IMR-90 (cell line): ENCODE data around the gene HAGH. TPM values are rescaled to one million over a fixed set of nuclear protein-coding genes. Genes with fewer than 3 reads are reported as not detected.

Experiments used
- ATAC-seq: fragments of 200-7000 bp; cut with Tn5 transposase; 2 replicates; pipeline ENCODE4 v1.9.1; 2020; ENCODE audit warnings: low read depth, mild to moderate bottlenecking, moderate library complexity
- BruUV-seq: library from RNA; stranded (reverse); fragments of 400-500 nt; replicated peaks from 2 replicates; lab custom pipeline; 2021; lab: Mats Ljungman, UMichigan
- CTCF ChIA-PET: fragments of 300-600 bp; formaldehyde crosslinking; extraction: SDS; loops from one replicate; lab custom pipeline; 2021; ENCODE audit warnings: antibody characterized with exemption; lab: Yijun Ruan, JAX
- POLR2A ChIA-PET: fragments of 300-600 bp; sonication (Branson Sonifier 250); formaldehyde crosslinking; loops from one replicate; lab custom pipeline; 2022; ENCODE audit warnings: antibody characterized with exemption; ENCODE audit not compliant: unreplicated experiment; lab: Charles Lee
- DNase-seq: peaks from one replicate; pipeline ENCODE4 v3.0.0; 2013
- H2AFZ ChIP-seq: replicated peaks from 2 replicates; pipeline ENCODE3; 2013; ENCODE audit warnings: low read length, mild to moderate bottlenecking; ENCODE audit not compliant: poor library complexity
- H2AK5ac ChIP-seq: 2 replicates; pipeline ENCODE4 v1.6.1; 2013; ENCODE audit warnings: low read depth, low read length, inconsistent platforms
- H2AK9ac ChIP-seq: replicated peaks from 2 replicates; pipeline ENCODE3; 2013; ENCODE audit warnings: mild to moderate bottlenecking, low read depth, low read length, moderate library complexity; ENCODE audit not compliant: poor library complexity
- H2BK120ac ChIP-seq: 2 replicates; pipeline ENCODE4 v1.6.1; 2013; ENCODE audit warnings: low read depth, low read length, inconsistent platforms
- H2BK15ac ChIP-seq: 3 replicates; pipeline ENCODE4 v1.6.1; 2013; ENCODE audit warnings: low read depth, low read length, inconsistent platforms
- H2BK20ac ChIP-seq: 2 replicates; pipeline ENCODE4 v1.6.1; 2013; ENCODE audit warnings: low read depth, mild to moderate bottlenecking, inconsistent platforms, low read length, moderate library complexity
- H2BK5ac ChIP-seq: 2 replicates; pipeline ENCODE4 v1.6.1; 2013; ENCODE audit warnings: mild to moderate bottlenecking, low read depth, low read length, inconsistent platforms; ENCODE audit not compliant: poor library complexity, severe bottlenecking
- H3K14ac ChIP-seq: replicated peaks from 2 replicates; pipeline ENCODE4 v1.6.1; 2013; ENCODE audit warnings: low read depth, low read length, inconsistent platforms
- H3K18ac ChIP-seq: 2 replicates; pipeline ENCODE4 v1.6.1; 2013; ENCODE audit warnings: low read depth, low read length, control low read depth
- H3K23ac ChIP-seq: 2 replicates; pipeline ENCODE4 v1.6.1; 2013; ENCODE audit warnings: low read depth, low read length, inconsistent platforms
- H3K27ac ChIP-seq: 2 replicates; pipeline ENCODE4 v1.5.1; 2013; ENCODE audit warnings: mild to moderate bottlenecking, control low read depth, low read length; ENCODE audit not compliant: insufficient read depth
- H3K27me3 ChIP-seq: 2 replicates; pipeline ENCODE4 v1.6.1; 2013; ENCODE audit warnings: low read length; ENCODE audit not compliant: control insufficient read depth, insufficient read depth
- H3K36me3 ChIP-seq: 2 replicates; pipeline ENCODE4 v1.6.1; 2013; ENCODE audit warnings: low read length, mixed read lengths; ENCODE audit not compliant: control insufficient read depth, insufficient read depth
- H3K4ac ChIP-seq: 2 replicates; pipeline ENCODE4 v1.6.1; 2013; ENCODE audit warnings: low read depth, low read length, inconsistent platforms
- H3K4me1 ChIP-seq: 2 replicates; pipeline ENCODE4 v1.6.1; 2013; ENCODE audit warnings: low read length, mixed read lengths; ENCODE audit not compliant: control insufficient read depth, insufficient read depth
- H3K4me2 ChIP-seq: 2 replicates; pipeline ENCODE4 v1.6.1; 2013; ENCODE audit warnings: low read depth, mild to moderate bottlenecking, control low read depth, low read length, moderate library complexity
- H3K4me3 ChIP-seq: 2 replicates; pipeline ENCODE4 v1.5.1; 2013; ENCODE audit warnings: low read depth, mild to moderate bottlenecking, control low read depth, low read length, moderate library complexity; ENCODE audit not compliant: insufficient read depth
- H3K56ac ChIP-seq: 2 replicates; pipeline ENCODE4 v1.6.1; 2013; ENCODE audit warnings: low read length, inconsistent platforms; ENCODE audit not compliant: insufficient read depth; ENCODE audit errors: extremely low read depth
- H3K79me1 ChIP-seq, 2 experiments: 2 replicates each; pipeline ENCODE4 v1.6.1; 2013; ENCODE audit warnings: low read length in 2 of 2, inconsistent platforms in 1 of 2, low read depth in 1 of 2
- H3K9ac ChIP-seq: 2 replicates; pipeline ENCODE4 v1.6.1; 2013; ENCODE audit warnings: low read depth, low read length, control low read depth
- H3K9me1 ChIP-seq: 2 replicates; pipeline ENCODE4 v1.6.1; 2013; ENCODE audit warnings: low read length, inconsistent platforms; ENCODE audit not compliant: insufficient read depth
- H3K9me3 ChIP-seq: 2 replicates; pipeline ENCODE4 v1.6.1; 2013; ENCODE audit warnings: low read length; ENCODE audit not compliant: control insufficient read depth, insufficient read depth
- H4K20me1 ChIP-seq: 2 replicates; pipeline ENCODE4 v1.6.1; 2013; ENCODE audit warnings: low read length, inconsistent platforms; ENCODE audit not compliant: insufficient read depth
- H4K5ac ChIP-seq: 2 replicates; pipeline ENCODE4 v1.6.1; 2013; ENCODE audit warnings: mild to moderate bottlenecking, low read depth, low read length, control low read depth
- H4K8ac ChIP-seq, 2 experiments: 2 replicates each; pipeline ENCODE4 v1.6.1; 2013; ENCODE audit warnings: low read depth in 2 of 2, low read length in 2 of 2, control low read depth in 1 of 2, inconsistent platforms in 1 of 2
- H4K91ac ChIP-seq: 2 replicates; pipeline ENCODE4 v1.6.1; 2013; ENCODE audit warnings: low read depth, low read length, inconsistent platforms; ENCODE audit not compliant: insufficient read depth
- BHLHE40 ChIP-seq: fragments of 150-350 bp; IDR thresholded peaks from 2 replicates; pipeline ENCODE4 v1.6.1; 2016; ENCODE audit warnings: mild to moderate bottlenecking, low read depth, low read length
- CHD1 ChIP-seq: IDR thresholded peaks from 2 replicates; pipeline ENCODE4 v1.6.1; 2012; ENCODE audit warnings: low read depth, low read length, improper control_type of control experiment
- ELK1 ChIP-seq: fragments of 150-350 bp; IDR thresholded peaks from 2 replicates; pipeline ENCODE4 v1.6.1; 2016; ENCODE audit warnings: low read depth, mild to moderate bottlenecking, low read length, moderate library complexity, borderline replicate concordance
- FOS ChIP-seq: fragments of 150-350 bp; IDR thresholded peaks from 2 replicates; pipeline ENCODE4 v1.6.1; 2016; ENCODE audit warnings: low read depth, low read length
- MAZ ChIP-seq: IDR thresholded peaks from 2 replicates; pipeline ENCODE4 v1.6.1; 2012; ENCODE audit warnings: low read depth, mild to moderate bottlenecking, low read length, improper control_type of control experiment, moderate library complexity, borderline replicate concordance
- POLR2A ChIP-seq: IDR thresholded peaks from 2 replicates; pipeline ENCODE4 v1.6.1; 2012; ENCODE audit warnings: mild to moderate bottlenecking, low read depth, low read length
- RCOR1 ChIP-seq: IDR thresholded peaks from 2 replicates; pipeline ENCODE4 v1.6.1; 2012; ENCODE audit warnings: mild to moderate bottlenecking, low read length, improper control_type of control experiment; ENCODE audit not compliant: insufficient replicate concordance
- RFX5 ChIP-seq: IDR thresholded peaks from 2 replicates; pipeline ENCODE4 v1.8.0; 2012; ENCODE audit warnings: low read depth, mild to moderate bottlenecking, low read length, moderate library complexity
- SMC3 ChIP-seq: fragments of 150-350 bp; IDR thresholded peaks from 2 replicates; pipeline ENCODE4 v1.6.1; 2016; ENCODE audit warnings: low read depth, mild to moderate bottlenecking, antibody characterized with exemption, low read length, moderate library complexity
- WGBS, 2 experiments: methylation state at CpG; one replicate each; pipeline versions ENCODE4 v1.1.5 to v1.1.7; 2013; ENCODE audit warnings: missing lambda C conversion rate in 2 of 2; ENCODE audit not compliant: insufficient read length in 1 of 2; ENCODE audit errors: extremely low coverage in 2 of 2; 5-methylcytosine and 5-hydroxymethylcytosine counted together
- dilution Hi-C: fragments of 300-500 bp; cut with HindIII; formaldehyde crosslinking; loops from one replicate; pipeline ENCODE4 v1.14.3; 2018; ENCODE audit warnings: low sequenced_read_pairs; ENCODE audit not compliant: unreplicated experiment
- in situ Hi-C: fragments of 300-500 bp; cut with MboI; formaldehyde crosslinking; loops from 3 replicates; pipeline ENCODE4 v1.14.3; 2019; ENCODE audit warnings: low sequenced_read_pairs, inconsistent platforms, mixed read lengths
- intact Hi-C: fragments of 100-400 bp; cut with micrococcal nuclease; formaldehyde crosslinking; loops from 2 replicates; pipeline ENCODE4 v1.10.0; 2022
- polyA plus RNA-seq, 3 experiments: library from polyadenylated mRNA; depleted of rRNA; stranded (reverse); fragments of >200 nt; gene quantifications; 2 replicates each; pipeline ENCODE4 v1.2.3, GENCODE V29; 2012; ENCODE audit warnings: low replicate concordance in 1 of 3
- total RNA-seq: library from RNA; depleted of rRNA; stranded (reverse); fragments of >200 nt; gene quantifications from 2 replicates; pipeline ENCODE4 v1.2.3, GENCODE V29; 2012

Gene HAGH
- total and polyA plus RNA-seq, 2 of the 4 experiments (the other 2 are of a cell fraction): 30.8 to 52.2 TPM

- ChIA-PET CTCF (interaction anchor here (0.6 kb wide), 1 partner anchor 24 kb away, joined by 5 read pairs; no protein-coding TSS in a partner anchor), POLR2A (no interaction called here)
- intact Hi-C loops: no loop called here
- no peaks in the 10 kb centered on the region for H3K27me3 ChIP-seq
- H3K18ac ChIP-seq: no peak overlapping the region
- H2BK120ac ChIP-seq: no peak overlapping the region
- H2BK15ac ChIP-seq: no peak overlapping the region
- H3K4me2 ChIP-seq: no peak overlapping the region
- no peak overlapping the region for H2BK20ac ChIP-seq
- no peak overlapping the region for H3K23ac ChIP-seq
- no peak overlapping the region for H2AK5ac ChIP-seq
- no peaks in the 10 kb centered on the region for H3K9me3 ChIP-seq
- 97% methylated on average over 8 of the region's 16 CpGs; no CpG with 5 or more reads in 1 of the 2 experiments for WGBS, 2 experiments
- no peak overlapping the region for H3K14ac ChIP-seq
- dilution Hi-C loops: no loop called here
- H4K91ac ChIP-seq: no peak overlapping the region
- no peak for DNase-seq
- H3K9ac ChIP-seq: no peak overlapping the region
- H3K9me1 ChIP-seq: no peaks in the 10 kb centered on the region; the same call in 1 of the 2 replicates
- H3K79me1 ChIP-seq: peaks cover 8 to 37% of the 10 kb centered on the region in 2 experiments; a peak in 3 of 4 replicates
- H3K4me1 ChIP-seq: peaks cover 4% of the 10 kb centered on the region; the same call in 1 of the 2 replicates
- no TSS peak for BruUV-seq
- H4K20me1 ChIP-seq: peaks cover 7% of the 10 kb centered on the region; the same call in 1 of the 2 replicates
- H3K4me3 ChIP-seq: no peak overlapping the region
- H3K4ac ChIP-seq: no peak overlapping the region
- H3K27ac ChIP-seq: no peak overlapping the region
- no peak overlapping the region for H2AFZ ChIP-seq
- TF ChIP-seq SMC3 (no peak), POLR2A (no peak), RCOR1 (no peak), FOS (no peak), BHLHE40 (no peak), ELK1 (no peak), RFX5 (no peak), CHD1 (no peak), MAZ (no peak)
- H4K8ac ChIP-seq: no peak overlapping the region
- ATAC-seq: no peak
- H3K36me3 ChIP-seq: peaks cover 10% of the 10 kb centered on the region
- no peak overlapping the region for H4K5ac ChIP-seq
- in situ Hi-C loops: no loop called here
- H2BK5ac ChIP-seq: no peak overlapping the region
- no peak overlapping the region for H3K56ac ChIP-seq
- no peak overlapping the region for H2AK9ac ChIP-seq
Measured at GRCh38 chr16:1822801-1823200, 3.8 kb downstream of the HAGH start.
